Lung (tissue), 12 donors: ENCODE measurements around the gene ALDOB. TPM values are rescaled to one million over a fixed set of nuclear protein-coding genes. Genes with fewer than 3 reads are reported as not detected.

Experiments
- ATAC-seq: fragments of 200-7000 bp; cut with Tn5 transposase; one replicate; pipeline ENCODE4 v1.9.1; 2020; ENCODE audit warnings: moderate number of reproducible peaks; ENCODE audit not compliant: insufficient read depth, low FRiP score
- DNase-seq, 3 donors: peaks; one replicate each; pipeline ENCODE4 v3.0.0-alpha.2; 2013 to 2017
- H3K27ac ChIP-seq, 2 donors: one replicate each; pipeline ENCODE4 v1.5.1; 2013; ENCODE audit warnings: mild to moderate bottlenecking in 2 of 2, moderate library complexity in 2 of 2, control low read depth in 1 of 2, inconsistent platforms in 1 of 2, low read depth in 1 of 2, low read length in 1 of 2
- H3K27me3 ChIP-seq, 3 donors: one replicate each; pipeline ENCODE4 v1.5.1; 2013; ENCODE audit warnings: low read length in 2 of 3; ENCODE audit not compliant: control insufficient read depth in 3 of 3, insufficient read depth in 3 of 3
- H3K36me3 ChIP-seq, 4 donors: one replicate each; pipeline ENCODE4 v1.5.1; 2013; ENCODE audit warnings: low read length in 4 of 4, mild to moderate bottlenecking in 1 of 4, moderate library complexity in 1 of 4; ENCODE audit not compliant: control insufficient read depth in 4 of 4, insufficient read depth in 4 of 4
- H3K4me1 ChIP-seq, 5 donors: one replicate each; pipeline ENCODE4 v1.5.1; 2013; ENCODE audit warnings: low read length in 5 of 5, mild to moderate bottlenecking in 2 of 5, moderate library complexity in 1 of 5; ENCODE audit not compliant: control insufficient read depth in 5 of 5, insufficient read depth in 5 of 5
- H3K4me3 ChIP-seq: one replicate; pipeline ENCODE4 v1.5.1; 2013; ENCODE audit warnings: mild to moderate bottlenecking, control low read depth, moderate library complexity
- H3K9ac ChIP-seq, 2 donors: one replicate each; pipeline ENCODE4 v1.5.1; 2013; ENCODE audit warnings: low read length in 2 of 2, control low read depth in 1 of 2; ENCODE audit not compliant: insufficient read depth in 1 of 2
- H3K9me3 ChIP-seq, 4 donors: one replicate each; pipeline ENCODE4 v1.5.1; 2013; ENCODE audit warnings: low read length in 3 of 4, mild to moderate bottlenecking in 1 of 4, moderate library complexity in 1 of 4; ENCODE audit not compliant: control insufficient read depth in 4 of 4, insufficient read depth in 3 of 4
- CTCF ChIP-seq: IDR thresholded peaks from 2 replicates; pipeline ENCODE4 v1.5.1; 2012; ENCODE audit warnings: mild to moderate bottlenecking; ENCODE audit errors: control extremely low read depth, extremely low read depth
- WGBS, 2 donors: extraction: QIAGEN DNeasy Blood & Tissue Kit; methylation state at CpG; one replicate each; pipeline ENCODE4 v1.1.7; 2013; 5-methylcytosine and 5-hydroxymethylcytosine counted together
- polyA plus RNA-seq, 2 donors: library from polyadenylated mRNA; stranded (reverse); fragments of 200-250 nt; gene quantifications; one replicate each; pipeline ENCODE4 v1.2.1, GENCODE V29; 2013
- total RNA-seq, 2 donors: library from RNA; depleted of rRNA in 1 of 2; stranded (reverse); fragments of >200 nt in 1 of 2; gene quantifications; one replicate each; pipeline ENCODE4 v1.2.1, GENCODE V29; 2014 to 2021
- donor health status: control.
- donor health status: control.
- donor health status: Bipolar disorder and iron deficiency.
- donor health status: healthy.
- donor health status: DM: yes; HTN: yes; CAD: no.

Gene ALDOB
- total and polyA plus RNA-seq, 4 donors = 0.06 to 1.1 (median 0.09) TPM; not detected in 1

- Histone ChIP-seq H3K9me3 (no peaks in the 10 kb centered on the region), H3K4me1 (peaks cover 0 to 2% (median 0%) of the 10 kb centered on the region in 5 donors), H3K4me3 (no peak overlapping the region), H3K36me3 (no peaks in the 10 kb centered on the region), H3K27ac (no peak overlapping the region), H3K27me3 (no peaks in the 10 kb centered on the region), H3K9ac (no peak overlapping the region)
- peak in 1 of 3 donors; percentile 22 for DNase-seq
- ATAC-seq = peak; percentile 19
- 49 to 68% methylated on average over 3 of the region's 3 CpGs for WGBS, 2 donors
- TF ChIP-seq CTCF = no peak
These were observed 576 bp downstream of the ALDOB start for GRCh38 chr9:101434998-101435397.

- Histone ChIP-seq H3K27ac (no peak overlapping the region), H3K36me3 (no peaks in the 10 kb centered on the region), H3K9me3 (no peaks in the 10 kb centered on the region), H3K4me1 (peaks cover 0 to 2% (median 0%) of the 10 kb centered on the region in 5 donors), H3K4me3 (no peak overlapping the region), H3K27me3 (no peaks in the 10 kb centered on the region), H3K9ac (no peak overlapping the region)
- TF ChIP-seq CTCF = no peak
- 81 to 82% methylated on average over 3 of the region's 3 CpGs for WGBS, 2 donors
- DNase-seq (no peak), ATAC-seq (no peak)
These were observed 2.3 kb downstream of the ALDOB start for GRCh38 chr9:101433229-101433628.

- no peak for TF ChIP-seq CTCF
- Histone ChIP-seq H3K27me3 (no peaks in the 10 kb centered on the region), H3K36me3 (no peaks in the 10 kb centered on the region), H3K4me1 (peaks cover 0 to 2% (median 0%) of the 10 kb centered on the region in 5 donors), H3K27ac (no peak overlapping the region), H3K9me3 (no peaks in the 10 kb centered on the region), H3K9ac (no peak overlapping the region), H3K4me3 (no peak overlapping the region)
- 94 to 100% methylated on average over 1 of the region's 1 CpG for WGBS, 2 donors
- DNase-seq (no peak), ATAC-seq (no peak)
These were observed 2.8 kb downstream of the ALDOB start for GRCh38 chr9:101432740-101433139.

GRCh38 chr9:101432171-101432570, 3.4 kb downstream of the ALDOB start:
- no peaks in the 10 kb centered on the region for H3K9me3 ChIP-seq
- no peaks in the 10 kb centered on the region for H3K27me3 ChIP-seq
- no peak overlapping the region for H3K9ac ChIP-seq
- no peak overlapping the region for H3K4me3 ChIP-seq
- no peak for TF ChIP-seq CTCF
- H3K4me1 ChIP-seq = peaks cover 0 to 2% (median 0%) of the 10 kb centered on the region in 5 donors
- H3K27ac ChIP-seq = no peak overlapping the region
- DNase-seq (no peak), ATAC-seq (no peak)
- no peaks in the 10 kb centered on the region for H3K36me3 ChIP-seq
